Stimulated activated CD4-positive, alpha-beta T cell treated with anti-CD3 and anti-CD28 coated beads, Interleukin-15, amount 100 ng/mL, for 48 hours (primary cell): ENCODE results near the gene RGS3.

Experiments
- DNase-seq, 2 donors: peaks; one replicate each; pipeline ENCODE4 v3.0.0-alpha.2; 2020; ENCODE audit warnings: low read depth in 2 of 2

Gene RGS3

DNA sequence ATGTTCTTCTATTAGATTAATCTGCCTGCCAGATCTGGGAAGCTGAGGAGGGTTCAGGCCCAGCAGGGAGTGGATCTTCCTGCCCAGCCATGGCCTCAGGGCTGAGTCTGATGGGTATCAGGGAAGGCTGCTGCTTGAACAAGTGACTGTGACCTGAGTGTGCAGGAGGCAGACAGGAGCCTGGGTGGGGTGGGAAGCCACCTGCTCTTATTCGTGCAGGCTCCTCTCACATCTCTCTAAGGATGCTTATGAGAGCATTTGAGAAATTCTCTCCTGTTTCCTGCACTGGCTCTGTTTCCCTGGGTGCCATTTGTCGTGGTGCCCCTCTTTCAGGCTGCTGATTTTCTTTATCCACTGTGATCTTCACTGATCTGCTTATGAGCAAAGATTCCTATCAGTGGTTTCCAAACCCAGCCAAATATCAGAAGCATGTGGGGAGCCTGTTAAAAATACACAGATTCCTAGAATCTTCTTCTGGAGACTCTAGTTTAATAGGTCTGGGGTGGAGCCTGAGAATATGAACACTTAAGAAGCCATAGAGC lies 2.1 kb downstream of the RGS3 start:
- no peak for DNase-seq

DNA sequence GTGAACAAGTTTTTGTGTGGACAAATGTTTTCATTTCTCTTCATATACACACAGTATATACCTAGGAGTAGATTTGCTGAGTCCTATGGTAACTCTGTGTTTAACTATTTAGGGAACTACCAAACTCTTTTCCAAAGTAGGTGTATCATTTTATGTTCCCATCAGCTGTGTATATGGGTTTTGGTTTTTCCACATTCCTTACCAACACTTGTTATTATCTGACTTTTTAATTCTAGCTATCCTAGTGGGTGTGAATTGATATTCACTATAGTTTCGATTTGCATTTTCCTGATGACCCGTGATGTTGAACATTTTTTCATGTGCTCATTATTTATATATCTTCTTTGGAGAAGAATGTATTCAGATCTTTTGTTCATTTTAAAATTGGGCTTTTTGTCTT lies 3.7 kb downstream of the RGS3 start:
- DNase-seq, result no peak

DNA sequence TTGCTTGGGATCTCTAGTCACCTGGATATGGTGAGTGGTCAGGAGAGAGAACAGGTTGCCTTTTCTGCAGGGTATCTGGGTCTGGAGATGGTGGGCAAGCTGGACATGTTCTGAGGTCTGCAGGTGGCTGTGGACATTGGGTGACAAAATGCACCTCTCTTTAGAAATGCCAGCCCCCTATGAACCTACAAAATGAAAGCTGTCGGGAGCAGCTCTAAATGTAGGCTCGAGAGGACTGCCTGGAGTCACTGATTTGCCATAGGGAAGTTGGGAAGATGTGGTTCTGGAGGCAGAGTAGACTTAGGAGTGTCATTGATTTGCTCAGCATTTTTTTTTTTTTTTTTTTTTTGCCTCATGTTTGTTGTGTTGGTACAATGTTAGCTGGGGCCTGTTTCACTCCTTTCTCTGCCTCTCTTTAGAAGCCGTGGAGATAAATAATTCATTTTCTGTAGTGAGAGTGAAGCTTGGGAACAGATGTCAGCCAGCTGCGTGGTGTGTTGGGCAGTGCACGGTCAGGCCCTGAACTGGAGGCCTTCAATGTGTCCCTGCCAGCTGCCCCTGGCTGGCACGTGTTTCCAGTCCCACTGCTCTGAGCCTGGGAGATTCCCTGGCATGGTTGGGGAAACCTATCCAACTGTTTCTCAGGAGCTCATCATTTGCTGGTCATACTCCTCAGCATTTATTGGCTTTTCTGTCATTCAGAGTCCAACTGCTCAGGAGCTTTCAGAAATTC lies 5.4 kb downstream of the RGS3 start:
- no peak for DNase-seq

DNA sequence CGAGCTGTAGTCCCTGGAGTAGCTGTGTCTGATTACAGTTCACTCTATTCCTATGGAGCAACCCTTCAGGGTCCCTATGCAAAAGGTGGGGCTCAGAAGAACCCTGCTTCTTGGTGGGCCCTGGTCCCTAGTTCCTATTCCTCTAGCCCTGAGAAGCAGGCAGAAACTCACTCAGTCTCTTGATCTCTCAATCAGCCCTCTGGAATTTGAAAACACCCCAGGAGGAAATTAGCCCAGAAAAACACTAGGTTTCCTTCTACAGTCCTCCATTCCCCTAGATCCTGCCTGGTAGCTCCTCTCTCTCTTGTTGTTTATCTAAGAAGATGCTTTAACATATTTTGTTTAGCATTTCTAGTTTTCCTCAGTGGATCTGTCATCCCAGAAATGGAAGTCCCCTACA lies 7.6 kb downstream of the RGS3 start:
- DNase-seq, result no peak

DNA sequence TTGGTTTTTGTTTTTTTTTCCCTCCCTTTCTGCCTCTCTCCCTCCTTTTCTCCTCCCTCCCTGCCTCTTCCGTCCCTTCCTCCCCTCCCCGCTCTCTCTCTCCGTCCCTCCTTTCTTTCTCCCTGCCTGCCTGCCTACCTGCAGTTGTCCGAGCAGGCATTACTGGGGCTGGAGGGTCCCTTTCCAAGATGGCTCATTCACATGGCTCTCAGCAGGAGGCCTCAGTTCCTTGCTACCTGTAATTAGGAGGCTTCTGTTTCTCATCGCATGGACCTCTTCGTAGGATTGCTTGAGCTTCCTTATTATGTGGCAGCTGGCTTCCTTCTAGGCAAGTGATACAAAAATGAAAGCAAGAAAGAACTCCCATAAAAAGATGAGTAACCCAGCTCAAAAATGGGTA lies 8.0 kb downstream of the RGS3 start:
- DNase-seq, result no peak

DNA sequence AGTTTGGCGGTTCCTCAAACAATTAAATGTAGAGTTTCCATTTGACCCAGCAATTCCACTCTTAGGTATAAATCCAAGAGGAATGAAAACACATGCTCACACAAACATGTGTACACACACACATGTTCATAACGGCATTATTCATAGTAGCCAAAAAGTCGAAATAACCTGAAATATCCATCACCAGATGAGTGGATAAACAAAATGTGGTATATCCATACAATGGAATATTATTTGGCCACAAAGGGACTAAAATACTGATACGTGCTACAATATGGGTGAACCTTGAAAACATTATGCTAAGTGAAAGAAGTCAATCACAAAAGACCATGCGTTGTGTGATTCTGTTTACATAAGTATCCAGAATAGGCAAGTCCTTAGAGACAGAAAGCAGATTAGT lies 8.7 kb downstream of the RGS3 start:
- DNase-seq, result no peak

DNA sequence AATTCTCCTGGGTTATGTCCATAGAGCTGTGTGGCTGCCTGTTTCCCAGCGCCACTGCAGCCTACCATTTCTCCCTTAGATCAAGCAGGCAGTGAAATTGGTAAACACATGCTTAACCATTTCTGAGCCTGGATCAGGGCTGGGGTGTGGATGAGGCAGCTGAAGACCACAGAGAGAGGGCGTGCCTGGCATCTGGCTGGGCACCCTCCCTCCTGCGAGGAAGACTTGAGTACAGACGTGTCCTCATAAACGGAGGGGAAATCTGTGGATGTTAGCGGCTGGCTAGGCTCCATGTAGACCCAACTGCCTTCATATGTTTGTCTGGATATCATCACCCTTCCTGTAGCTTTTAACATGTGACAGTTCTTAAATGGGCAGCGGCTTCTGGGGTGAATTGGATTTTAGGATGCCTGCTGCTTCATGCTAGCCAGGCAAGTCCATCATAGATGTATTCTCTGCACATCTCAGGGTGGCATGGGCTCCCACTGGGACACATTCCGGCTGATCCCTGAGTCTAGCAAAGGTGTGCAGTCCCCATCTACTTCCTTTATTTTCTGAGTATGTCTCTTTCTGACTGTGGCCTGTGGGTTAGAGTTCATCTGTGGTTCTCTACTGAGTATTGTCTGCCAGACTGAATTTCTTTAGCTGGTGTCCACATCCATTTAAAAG lies 11.0 kb downstream of the RGS3 start:
- DNase-seq, result no peak

DNA sequence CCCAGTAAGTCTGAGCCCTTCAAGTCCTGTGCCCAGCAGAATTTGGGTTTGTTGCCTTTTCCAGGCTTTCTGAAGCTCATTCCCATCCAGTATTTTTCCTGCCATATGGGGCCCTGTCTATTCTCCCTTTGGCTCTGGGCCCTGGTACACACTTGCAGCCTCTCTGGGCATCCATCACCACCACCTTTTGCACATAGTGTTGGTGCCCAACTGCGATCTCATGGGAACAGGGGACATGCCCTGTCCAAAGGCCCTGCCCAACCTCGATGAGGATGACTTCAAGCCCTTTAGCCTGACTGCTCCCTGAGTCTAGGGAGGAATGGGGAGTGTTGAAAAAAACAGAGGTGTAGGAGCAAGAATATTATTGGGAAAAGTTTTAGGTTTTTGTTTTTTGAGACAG lies 11.5 kb downstream of the RGS3 start:
- DNase-seq, result no peak

DNA sequence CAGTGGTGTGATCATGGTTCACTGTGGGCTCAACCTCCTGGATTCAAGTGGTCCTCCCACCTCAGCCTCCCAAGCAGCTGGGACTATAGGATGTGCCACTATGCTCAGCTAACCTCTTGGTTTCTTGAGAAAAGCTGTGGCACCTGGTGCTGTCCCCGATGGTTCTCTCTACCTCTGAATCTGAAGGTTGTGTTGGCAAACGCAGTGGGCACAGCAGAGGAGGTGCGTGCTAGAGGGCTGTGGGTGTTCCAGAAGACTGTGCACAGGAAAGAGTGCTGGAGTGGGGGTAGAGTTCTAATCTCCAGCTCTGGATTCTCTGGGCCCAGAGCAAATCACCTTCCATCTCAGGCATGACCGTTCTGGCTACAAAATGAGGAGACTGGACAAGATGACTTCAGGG lies 12.5 kb downstream of the RGS3 start:
- no peak for DNase-seq

DNA sequence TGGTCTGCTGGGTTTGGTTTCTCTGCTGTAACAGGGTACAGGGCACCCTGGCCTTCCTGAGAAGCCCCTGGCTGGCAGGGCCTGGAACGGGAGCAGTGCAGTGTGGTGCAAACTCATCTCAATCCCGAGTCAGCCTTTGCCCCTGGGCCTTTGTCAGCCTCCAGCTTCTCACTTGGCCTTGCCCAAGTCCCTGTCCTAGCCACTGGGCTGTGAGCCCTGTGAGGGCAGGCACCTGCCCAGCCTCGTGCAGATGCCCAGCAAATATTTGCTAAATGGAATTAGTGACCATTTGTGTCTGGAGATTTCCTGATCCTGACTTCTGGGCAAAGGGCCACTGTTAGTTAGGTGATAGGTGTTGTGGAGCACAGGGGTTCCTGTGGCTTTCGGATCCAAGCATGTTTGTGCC lies 13.0 kb downstream of the RGS3 start:
- DNase-seq, result no peak

DNA sequence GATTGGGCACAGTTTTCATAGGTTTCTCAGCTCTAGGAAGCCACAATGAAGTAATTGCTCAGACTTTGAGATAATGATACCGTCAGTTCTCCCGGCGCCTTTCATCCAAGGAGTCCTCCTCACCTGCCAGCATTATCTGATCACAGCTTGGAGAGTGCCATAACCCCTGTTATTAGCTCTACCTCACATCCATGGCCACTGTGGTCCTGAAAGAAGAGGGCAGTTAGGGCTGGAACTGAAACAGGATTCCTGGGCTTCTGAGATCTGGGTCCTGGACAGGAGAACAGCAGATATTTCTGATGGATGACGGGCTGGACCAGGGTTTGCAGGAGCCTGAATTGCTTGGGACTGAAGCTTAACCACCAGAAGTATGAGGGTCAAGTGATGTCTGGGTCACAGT lies 13.5 kb downstream of the RGS3 start:
- DNase-seq, result no peak

DNA sequence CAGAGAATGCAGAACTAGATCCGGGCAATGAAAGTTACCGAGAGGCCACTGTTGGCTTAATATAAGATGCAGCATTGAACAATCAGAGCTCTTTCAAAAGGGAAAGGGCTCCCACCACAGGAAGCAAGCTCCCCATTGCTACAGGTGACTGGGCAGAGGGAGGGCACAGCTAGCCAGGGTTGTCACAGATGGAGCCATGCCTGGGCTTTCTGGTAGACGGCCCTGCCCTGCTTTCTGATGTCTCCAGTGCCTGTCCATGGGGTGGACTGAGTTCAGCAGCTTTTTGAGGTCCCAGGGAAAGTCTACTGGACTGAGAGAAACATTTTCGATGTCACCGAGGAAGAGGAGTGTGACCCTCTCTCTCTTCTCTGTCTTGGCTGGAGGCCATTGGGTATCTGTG lies 14.1 kb downstream of the RGS3 start:
- DNase-seq, result no peak

DNA sequence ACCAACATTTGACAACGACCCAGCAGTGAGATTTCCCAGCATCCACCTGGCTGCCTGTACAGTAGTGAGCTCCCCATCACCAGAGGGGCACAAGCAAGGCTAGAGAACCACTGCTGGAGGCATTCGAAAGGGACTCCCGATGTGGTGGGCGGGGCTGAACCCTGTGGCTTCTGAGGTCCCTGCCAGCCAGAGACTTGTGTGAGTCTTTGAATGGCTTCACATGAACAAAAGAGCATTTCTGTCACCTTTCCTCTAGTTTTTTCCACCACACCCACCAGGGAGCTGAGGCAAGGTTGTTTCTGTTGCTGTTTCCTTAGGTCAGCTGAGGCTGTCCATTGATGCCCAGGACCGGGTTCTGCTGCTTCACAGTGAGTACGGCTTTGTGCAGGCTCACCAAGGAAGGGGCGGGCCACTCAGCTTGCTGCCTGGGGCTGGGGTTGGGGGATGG lies 15.7 kb downstream of the RGS3 start:
- no peak for DNase-seq

DNA sequence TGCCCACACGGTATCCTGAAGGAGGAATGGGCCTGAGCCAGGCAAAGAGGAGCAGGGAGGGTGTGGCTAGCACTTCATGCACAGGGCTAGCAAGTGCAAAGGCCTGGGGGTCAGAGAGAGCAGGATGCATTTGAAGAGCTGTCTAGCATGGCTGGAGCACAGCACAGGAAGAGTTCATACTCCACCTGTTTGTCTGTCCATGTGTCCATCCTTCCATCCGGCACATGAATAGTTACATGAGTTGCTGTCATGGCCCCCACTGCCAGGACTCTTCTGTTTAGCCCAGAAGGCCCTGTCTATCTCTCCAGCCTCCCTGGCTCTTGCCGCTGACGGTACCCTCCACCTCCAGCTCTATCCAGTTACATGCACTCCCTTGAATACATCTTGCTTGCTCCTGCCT lies 17.1 kb downstream of the RGS3 start:
- no peak for DNase-seq

DNA sequence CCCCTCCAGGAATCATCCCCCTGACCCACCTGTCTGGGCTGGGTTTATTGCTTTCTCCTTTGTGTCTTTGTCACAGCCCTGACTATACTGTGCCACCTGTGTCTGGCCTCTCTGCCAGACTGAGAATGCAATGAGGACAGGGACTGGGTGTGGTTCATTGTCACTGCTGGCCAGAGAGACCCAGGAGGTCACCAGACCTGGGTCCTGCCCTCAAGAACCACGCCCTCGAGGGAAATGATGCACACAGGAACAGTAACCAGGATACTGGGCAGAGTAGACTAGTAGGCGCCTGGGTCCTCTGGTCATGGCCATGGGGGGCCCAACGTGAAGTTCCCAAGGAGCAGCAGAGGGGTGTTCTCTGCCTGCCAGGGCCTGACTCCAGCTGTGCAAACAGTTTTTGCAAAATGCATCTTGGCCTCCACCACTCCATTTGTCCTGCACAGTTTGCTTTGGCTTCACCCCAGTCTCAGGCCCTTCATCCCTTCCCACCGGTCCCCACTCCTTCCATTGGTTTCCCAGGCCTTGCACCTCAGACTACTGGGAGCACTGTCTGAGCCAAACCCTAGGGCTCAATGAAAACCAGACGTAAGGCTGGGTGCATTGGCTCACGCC lies 17.8 kb downstream of the RGS3 start:
- no peak for DNase-seq

DNA sequence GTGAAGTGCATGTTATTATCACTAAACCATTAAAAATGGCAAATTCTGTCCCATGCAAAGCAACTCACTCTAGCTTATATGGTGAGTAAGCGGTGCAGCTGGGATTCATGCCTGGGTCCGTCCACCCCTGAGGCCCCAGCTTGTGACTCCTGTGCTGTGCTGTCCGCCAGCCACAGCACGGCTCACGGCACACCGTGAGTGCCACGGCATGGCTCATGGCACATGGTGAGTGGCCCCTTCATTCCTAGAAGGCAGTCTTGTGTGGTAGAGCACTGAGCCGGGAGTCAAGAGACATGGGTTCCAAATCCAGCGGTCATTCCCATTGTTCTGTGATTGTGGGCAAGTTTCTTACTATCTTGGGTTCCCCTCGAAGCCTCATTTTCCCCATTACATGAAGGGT lies 18.8 kb downstream of the RGS3 start:
- no peak for DNase-seq

DNA sequence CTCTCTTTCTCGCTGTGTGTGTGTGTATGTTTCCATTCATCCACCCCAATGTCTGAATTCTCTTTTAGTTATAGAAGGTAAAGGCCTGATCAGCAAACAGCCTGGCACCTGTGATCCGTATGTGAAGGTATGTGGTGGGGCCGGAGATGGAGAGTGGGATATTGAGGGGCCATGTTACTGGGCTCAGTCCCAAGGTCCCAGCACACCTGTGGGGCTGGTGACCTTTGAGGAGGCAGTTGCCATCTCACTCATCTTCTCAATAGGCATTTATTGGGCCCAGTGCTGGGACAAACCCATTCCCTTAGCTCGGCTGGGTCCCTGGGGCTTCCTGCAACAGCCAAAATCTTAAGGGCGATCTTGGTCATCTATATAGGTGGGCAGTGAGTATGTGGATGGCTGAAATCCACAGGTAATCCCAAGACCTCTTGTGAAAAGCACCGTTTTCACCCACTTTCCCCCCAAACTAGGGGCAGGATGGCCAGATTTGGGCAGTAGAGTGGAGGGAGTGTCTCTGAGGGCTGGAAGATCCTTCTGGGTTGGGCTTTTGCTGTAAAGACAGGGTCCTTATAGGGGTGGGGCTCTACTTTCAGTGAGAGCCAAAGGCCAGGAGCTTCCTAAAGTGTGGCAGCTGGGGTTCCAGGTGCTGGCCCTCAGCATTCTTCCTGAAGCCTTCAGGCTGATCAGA lies 19.6 kb downstream of the RGS3 start:
- no peak for DNase-seq

DNA sequence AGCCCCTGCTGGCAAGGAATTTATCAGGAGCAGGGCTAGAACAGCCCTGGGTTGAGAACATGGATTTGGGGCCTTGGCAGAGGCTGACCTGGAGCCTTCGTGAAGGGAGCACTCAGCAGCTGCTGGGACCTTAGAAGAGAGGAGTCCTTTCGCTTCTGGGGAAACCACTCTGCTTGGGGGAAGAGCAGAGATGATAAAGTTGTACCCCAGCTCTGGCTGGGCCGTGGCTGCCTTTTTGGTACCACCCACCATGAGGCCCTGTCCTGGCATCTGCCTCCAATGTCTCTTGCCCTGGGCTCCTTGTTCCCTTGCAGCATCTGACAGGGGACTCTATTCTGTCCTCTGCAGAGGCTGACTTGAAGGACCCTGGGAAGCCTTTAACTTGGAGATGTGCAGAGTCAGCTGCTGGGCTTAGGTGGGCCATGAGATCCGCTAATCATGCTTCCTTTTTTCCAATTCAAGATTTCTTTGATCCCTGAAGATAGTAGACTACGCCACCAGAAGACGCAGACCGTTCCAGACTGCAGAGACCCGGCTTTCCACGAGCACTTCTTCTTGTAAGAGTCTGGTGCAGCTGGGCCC lies 20.2 kb downstream of the RGS3 start:
- no peak for DNase-seq

DNA sequence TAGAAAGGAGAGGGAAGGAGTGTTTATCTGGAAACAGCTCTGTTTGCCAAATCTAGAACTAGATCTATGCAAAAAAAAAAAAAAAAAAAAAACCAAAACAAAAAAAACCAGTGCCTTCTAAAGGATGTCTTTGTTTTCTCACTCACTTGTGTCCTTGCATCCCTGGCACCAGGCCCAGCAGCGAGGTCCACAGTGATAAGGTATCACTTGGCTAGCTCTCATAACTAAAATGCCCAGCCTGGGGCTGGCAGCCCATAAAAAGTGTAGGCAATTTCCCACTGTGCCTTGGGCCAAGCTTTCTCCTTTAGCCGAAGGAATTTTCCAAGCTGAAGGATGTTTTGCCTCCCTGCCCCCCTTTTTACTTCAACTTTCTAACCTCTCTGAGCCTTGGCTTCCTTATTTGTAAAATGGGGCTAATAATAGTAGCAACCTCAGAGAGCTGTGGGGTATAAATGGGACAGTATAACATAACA lies 20.8 kb downstream of the RGS3 start:
- DNase-seq, result no peak

DNA sequence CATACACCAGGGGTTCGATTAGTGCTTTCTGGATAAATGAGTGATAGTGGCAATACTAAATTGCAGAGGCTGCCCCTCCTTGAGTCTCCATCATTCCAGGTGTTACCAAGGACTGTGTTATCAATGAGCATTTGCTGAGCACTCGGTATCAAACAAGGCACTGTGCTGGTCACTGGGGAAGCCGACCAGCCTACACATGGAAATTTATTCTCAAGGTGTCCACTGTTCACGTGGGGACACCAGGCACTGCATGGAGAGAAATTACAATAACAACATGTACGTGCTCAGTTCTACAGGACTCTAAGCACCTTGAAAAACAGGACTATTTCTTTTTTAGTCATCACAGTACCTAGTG lies 22.2 kb downstream of the RGS3 start:
- no peak for DNase-seq

DNA sequence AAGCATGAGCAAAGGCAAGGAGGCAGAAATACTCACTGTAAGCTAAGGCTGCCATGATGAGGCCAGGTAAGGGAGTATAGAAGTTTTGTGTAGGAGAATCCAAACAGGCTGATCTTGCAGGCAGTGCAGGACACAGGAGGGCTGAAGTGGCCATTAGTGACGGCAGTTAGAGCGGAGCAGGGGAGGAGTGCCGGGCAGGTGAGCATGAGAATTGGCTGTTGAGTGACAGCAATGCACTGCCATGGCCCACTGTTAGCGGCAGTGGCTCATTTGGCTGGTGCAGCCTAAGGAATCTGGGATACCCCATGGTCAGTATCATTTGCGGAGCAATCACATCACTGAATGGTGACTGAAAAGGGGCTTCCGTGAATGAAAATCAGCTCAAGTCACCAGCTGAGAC lies 22.8 kb downstream of the RGS3 start:
- no peak for DNase-seq

DNA sequence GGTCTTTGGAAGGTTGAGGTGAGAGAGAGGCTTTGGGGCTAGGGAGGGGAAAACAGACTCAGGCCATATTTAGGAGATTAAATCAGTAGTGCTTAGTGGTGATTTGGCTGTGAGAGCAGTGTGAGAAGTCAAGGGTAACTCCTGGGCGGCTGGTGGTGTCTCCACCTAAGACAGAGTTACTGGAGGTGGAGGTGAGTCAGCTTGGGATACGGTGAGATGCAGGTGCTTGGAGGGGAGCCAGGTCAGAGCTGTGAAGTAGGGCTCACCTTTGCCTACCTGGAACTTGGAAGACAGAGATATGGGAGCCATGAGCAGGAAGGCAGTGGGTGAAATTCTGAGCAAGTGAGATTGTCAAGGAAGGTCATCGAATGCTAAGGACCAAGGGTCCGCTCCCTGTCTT lies 24.5 kb downstream of the RGS3 start:
- DNase-seq, result no peak
